ENCODE data around the gene CLPSL2.

CLPSL2 gene

DNA sequence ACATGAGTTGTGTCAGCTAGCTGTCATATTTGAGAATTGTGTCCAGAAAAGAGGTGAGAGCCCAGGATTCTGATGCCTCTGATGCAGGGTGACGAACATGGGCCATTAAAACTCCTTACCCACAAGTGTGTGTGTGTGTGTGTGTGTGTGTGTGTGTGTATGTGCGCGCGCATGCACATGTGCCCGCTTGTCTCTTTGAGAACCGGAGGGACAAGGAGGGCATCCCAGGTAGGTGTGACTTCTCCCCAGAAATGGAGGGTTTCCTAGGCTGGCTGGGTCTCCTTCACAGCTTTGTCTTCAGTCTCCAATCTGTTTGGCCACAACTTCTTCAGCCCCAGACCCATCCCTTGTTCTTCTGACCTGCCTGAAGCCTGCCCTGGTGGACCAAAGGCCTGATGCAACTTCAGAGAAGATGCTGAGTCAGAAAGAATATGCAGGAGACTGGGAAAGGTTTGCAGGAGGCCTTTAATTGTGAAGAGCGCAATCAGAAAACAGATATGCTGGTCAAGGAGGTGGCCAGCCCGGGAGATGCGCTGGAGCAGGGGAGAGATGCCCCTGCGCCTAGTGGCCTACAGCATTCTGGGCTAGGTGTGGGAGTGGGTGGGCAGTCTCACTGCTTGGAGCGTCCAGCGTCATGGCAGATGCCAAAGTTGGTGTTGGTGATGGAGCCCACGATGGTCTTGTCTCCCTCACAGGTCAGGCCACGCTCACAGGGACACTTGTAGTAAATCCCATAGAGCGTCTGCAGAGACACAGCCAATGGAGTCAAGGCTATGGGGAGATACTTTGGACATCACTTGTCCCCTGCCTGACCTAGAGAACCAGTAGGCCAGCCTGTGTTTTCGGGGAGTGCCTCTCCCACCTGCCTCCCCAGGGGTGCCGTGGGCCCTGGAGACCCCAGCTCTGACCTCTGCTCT lies 18.4 kb downstream of the CLPSL2 start:
- H3K9me3 Mint-ChIP-seq = no peaks in the 10 kb centered on the region
- ATAC-seq (no peak), DNase-seq (no peak)
- peaks cover 18% of the 10 kb centered on the region for H3K27me3 Mint-ChIP-seq
- H3K4me1 Mint-ChIP-seq = no peaks in the 10 kb centered on the region
- H3K27ac Mint-ChIP-seq = peak overlapping the region in 1 of 2 donors; percentile 30
- no peak overlapping the region for H3K4me3 Mint-ChIP-seq

DNA sequence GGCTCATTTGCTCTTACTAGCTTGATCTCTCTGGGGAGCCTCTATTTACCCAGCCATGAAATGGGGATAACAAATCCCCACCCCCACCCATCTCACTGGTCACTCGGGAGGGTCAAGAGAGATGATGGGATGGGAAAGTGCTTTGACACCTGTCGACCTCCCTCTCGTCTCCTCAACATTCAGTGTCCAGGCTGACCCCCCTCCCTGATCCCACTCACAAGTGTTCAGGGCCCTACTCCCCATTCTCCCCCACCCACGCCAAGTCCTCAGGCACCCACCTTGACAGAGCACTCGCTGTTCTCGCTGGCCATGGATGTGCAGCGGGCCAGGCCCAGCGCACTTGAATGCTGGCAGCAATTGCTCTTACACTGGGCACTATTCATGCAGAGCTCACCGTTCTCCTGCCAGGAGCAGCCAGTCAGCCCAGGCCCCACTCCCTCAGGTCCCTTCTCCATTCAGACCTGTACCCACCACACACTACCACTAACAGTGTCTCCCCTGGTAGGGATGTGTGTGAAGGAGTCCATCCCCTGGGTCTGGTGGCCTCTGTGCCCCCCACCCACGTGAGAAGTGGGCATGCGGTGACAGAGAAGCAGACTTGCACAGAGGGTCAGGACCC lies 19.2 kb downstream of the CLPSL2 start:
- ATAC-seq = no peak
- peak overlapping the region in 1 of 2 donors; percentile 30 for H3K27ac Mint-ChIP-seq
- no peaks in the 10 kb centered on the region for H3K9me3 Mint-ChIP-seq
- no peak overlapping the region for H3K4me3 Mint-ChIP-seq
- no peak for DNase-seq
- peaks cover 11% of the 10 kb centered on the region for H3K27me3 Mint-ChIP-seq
- no peaks in the 10 kb centered on the region for H3K4me1 Mint-ChIP-seq

GRCh38 chr6:35796236-35796635 lies 19.8 kb downstream of the CLPSL2 start:
- ATAC-seq (no peak), DNase-seq (no peak)
- Mint-ChIP-seq H3K27ac (no peak overlapping the region), H3K27me3 (peaks cover 6% of the 10 kb centered on the region), H3K4me3 (no peak overlapping the region), H3K9me3 (no peaks in the 10 kb centered on the region), H3K4me1 (no peaks in the 10 kb centered on the region)

DNA sequence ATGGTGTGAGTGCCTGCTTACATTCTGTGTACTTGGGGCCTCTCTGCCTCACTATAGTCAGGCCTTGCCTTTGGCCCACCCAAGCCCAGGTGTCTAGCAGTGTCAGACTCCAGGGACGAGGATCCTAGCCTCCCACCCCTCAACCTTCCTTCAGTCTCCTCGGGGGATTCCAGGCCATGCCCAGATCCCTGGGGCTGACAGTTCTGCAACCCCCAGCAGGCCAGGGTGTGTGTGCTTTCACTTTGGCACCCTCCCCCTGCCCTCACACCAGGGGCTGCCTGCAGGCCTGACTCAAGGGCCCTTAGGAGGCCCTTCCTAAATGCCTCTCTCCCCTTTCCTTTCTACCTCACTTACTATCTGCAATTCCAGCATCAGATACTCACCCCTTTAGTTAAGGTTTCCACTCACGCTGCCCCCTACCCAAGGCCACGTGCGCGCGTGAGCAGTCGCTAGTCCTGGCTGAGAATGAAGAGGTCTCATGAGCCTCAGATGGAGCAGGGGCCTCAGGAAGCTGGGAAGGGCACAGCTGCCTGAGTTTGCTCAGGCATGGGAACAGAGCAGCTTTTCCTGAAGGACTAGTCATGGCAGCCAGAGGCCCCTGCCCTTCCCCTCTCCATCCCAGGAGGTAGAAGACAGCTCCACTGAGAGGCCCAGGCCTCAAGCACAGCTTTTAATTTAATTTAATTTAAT lies 21.6 kb downstream of the CLPSL2 start:
- Mint-ChIP-seq H3K4me3 (no peak overlapping the region), H3K27me3 (peaks cover under 1% of the 10 kb centered on the region), H3K9me3 (no peaks in the 10 kb centered on the region), H3K27ac (no peak overlapping the region), H3K4me1 (no peaks in the 10 kb centered on the region)
- no peak for DNase-seq
- no peak for ATAC-seq

DNA sequence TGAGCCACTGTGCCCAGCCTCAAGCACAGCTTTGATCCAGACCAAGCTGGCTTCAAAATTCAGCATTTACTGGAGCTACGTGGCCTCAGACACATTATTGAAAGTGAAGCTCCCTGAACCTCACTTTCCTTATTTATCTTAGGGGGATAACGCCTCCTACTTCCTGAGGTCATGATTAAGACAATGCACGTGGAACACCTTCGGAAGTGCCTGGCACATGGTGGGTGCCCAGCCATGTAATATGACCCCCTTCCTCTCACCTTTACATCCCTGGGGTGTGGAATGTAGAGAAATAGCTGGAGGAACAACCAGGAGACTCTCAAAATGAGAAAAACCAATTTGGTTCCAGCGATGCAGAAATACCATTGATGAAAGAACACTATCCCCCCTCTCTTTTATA lies 22.3 kb downstream of the CLPSL2 start:
- no peak overlapping the region for H3K4me3 Mint-ChIP-seq
- H3K9me3 Mint-ChIP-seq = no peaks in the 10 kb centered on the region
- DNase-seq = no peak

GRCh38 chr6:35801148-35801547 lies 24.8 kb downstream of the CLPSL2 start:
- Mint-ChIP-seq H3K27ac (no peak overlapping the region), H3K9me3 (no peaks in the 10 kb centered on the region), H3K4me1 (peaks cover 5% of the 10 kb centered on the region), H3K27me3 (peaks cover 8% of the 10 kb centered on the region), H3K4me3 (no peak overlapping the region)
- no peak for DNase-seq
- no peak for ATAC-seq

More for the DNA sequence above, 22.3 kb downstream of the CLPSL2 start:
- Mint-ChIP-seq H3K4me1 (no peaks in the 10 kb centered on the region), H3K27me3 (no peaks in the 10 kb centered on the region), H3K27ac (no peak overlapping the region)
- ATAC-seq = no peak

- H3K4me3 Mint-ChIP-seq = peak within 1 kb of the TSS in 1 of 2 donors; percentile 27
- DNase-seq (peak; percentile 31 to 54), ATAC-seq (peak; percentile 60)
- peaks cover 5% of the 10 kb centered on the region for H3K4me1 Mint-ChIP-seq
- H3K27ac Mint-ChIP-seq = peak within 1 kb of the TSS in 1 of 2 donors; percentile 89
- H3K27me3 Mint-ChIP-seq = peaks cover 29% of the 10 kb centered on the region
- no peaks in the 10 kb centered on the region for H3K9me3 Mint-ChIP-seq
Observed at GRCh38 chr6:35804996-35805736, 28.8 kb downstream of the CLPSL2 start, which contains the start of gene LHFPL5. LHFPL5 (plus strand) TSS chr6:35805352; CDS start chr6:35805671, 319 bp downstream.

- Mint-ChIP-seq H3K27ac (no peak overlapping the region), H3K9me3 (no peaks in the 10 kb centered on the region), H3K4me3 (no peak overlapping the region), H3K27me3 (peaks cover 40% of the 10 kb centered on the region), H3K4me1 (peaks cover 10% of the 10 kb centered on the region)
- DNase-seq (no peak), ATAC-seq (no peak)
Observed at GRCh38 chr6:35808688-35809087, 32.3 kb downstream of the CLPSL2 start.

DNA sequence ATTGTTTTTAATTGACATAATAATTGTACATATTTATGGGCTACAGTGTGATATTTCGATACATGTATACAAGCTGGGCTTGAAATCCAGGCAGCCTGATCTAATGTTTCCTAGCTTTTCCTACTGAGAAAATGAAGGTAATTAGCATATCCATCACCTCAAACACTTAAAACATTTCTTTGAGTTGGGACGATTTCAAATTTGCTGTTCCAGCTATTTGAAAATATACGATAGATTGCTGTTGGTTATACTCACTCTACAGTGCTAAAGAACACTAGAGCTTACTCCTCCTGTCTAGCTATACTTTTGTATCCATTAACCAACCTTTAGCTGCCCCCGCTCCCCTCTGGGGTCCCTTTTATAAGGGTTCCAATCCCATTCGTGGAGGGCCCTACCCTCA lies 33.4 kb downstream of the CLPSL2 start:
- no peaks in the 10 kb centered on the region for H3K9me3 Mint-ChIP-seq
- DNase-seq (no peak), ATAC-seq (no peak)
- no peak overlapping the region for H3K4me3 Mint-ChIP-seq
- H3K27ac Mint-ChIP-seq = no peak overlapping the region
- H3K27me3 Mint-ChIP-seq = peaks cover 40% of the 10 kb centered on the region
- H3K4me1 Mint-ChIP-seq = peaks cover 7% of the 10 kb centered on the region

- no peak for DNase-seq
- Mint-ChIP-seq H3K27me3 (peaks cover 32% of the 10 kb centered on the region), H3K27ac (no peak overlapping the region), H3K9me3 (no peaks in the 10 kb centered on the region), H3K4me3 (no peak overlapping the region), H3K4me1 (peaks cover 5% of the 10 kb centered on the region)
- no peak for ATAC-seq
Observed at GRCh38 chr6:35810971-35811698, 34.7 kb downstream of the CLPSL2 start.

DNA sequence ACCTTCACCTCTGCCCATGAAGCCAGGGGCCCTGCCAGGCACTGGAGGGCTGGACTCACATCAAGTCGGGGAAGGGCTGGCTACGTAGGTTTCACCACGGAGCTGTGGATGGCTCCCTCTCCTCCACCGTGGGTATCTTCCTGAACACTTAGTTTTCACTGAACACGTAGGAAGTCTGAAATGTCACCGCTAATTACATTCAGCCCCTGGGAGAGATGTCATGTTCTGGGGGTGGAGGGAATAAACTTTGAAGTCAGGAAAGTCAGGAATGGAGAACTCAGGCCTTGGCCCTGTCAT lies 35.2 kb downstream of the CLPSL2 start:
- Mint-ChIP-seq H3K27me3 (peaks cover 27% of the 10 kb centered on the region), H3K4me1 (peaks cover 5% of the 10 kb centered on the region), H3K9me3 (no peaks in the 10 kb centered on the region), H3K4me3 (no peak overlapping the region), H3K27ac (no peak overlapping the region)
- DNase-seq (no peak), ATAC-seq (no peak)

DNA sequence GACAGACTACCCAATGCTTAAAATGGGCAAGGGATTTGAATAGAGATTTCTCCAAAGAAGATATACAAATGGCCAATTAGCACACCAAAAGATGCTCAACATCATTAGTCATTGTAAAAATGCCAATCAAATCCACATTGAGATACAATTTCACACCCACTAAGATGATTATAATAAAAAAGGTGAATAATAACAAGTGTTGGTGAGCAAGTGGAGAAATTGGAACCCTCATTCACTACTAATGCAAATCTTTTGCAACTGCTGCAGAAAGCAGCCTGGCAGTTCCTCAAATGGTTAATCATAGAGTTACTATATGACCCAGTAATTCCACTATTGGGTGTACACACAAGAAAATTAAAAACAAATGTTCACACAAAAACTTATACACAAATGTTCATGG lies 41.1 kb downstream of the CLPSL2 start:
- ATAC-seq (no peak), DNase-seq (no peak)
- Mint-ChIP-seq H3K27me3 (no peaks in the 10 kb centered on the region), H3K4me3 (no peak overlapping the region), H3K4me1 (no peaks in the 10 kb centered on the region), H3K9me3 (no peaks in the 10 kb centered on the region), H3K27ac (no peak overlapping the region)

- DNase-seq (no peak), ATAC-seq (no peak)
- no peaks in the 10 kb centered on the region for H3K9me3 Mint-ChIP-seq
- no peaks in the 10 kb centered on the region for H3K4me1 Mint-ChIP-seq
- H3K27me3 Mint-ChIP-seq = no peaks in the 10 kb centered on the region
- H3K27ac Mint-ChIP-seq = peak overlapping the region in 1 of 2 donors; percentile 16
- no peak overlapping the region for H3K4me3 Mint-ChIP-seq
Observed at GRCh38 chr6:35823601-35824000, 47.2 kb downstream of the CLPSL2 start.

GRCh38 chr6:35824552-35825192 lies 48.3 kb downstream of the CLPSL2 start:
- no peak for DNase-seq
- no peaks in the 10 kb centered on the region for H3K4me1 Mint-ChIP-seq

More at GRCh38 chr6:35824552-35825192, 48.3 kb downstream of the CLPSL2 start:
- no peaks in the 10 kb centered on the region for H3K27me3 Mint-ChIP-seq
- H3K27ac Mint-ChIP-seq = no peak overlapping the region
- H3K4me3 Mint-ChIP-seq = no peak overlapping the region
- no peaks in the 10 kb centered on the region for H3K9me3 Mint-ChIP-seq
- no peak for ATAC-seq
